GM23338 (cell line): ENCODE measurements around the gene ECPAS. TPM values are rescaled to one million over a fixed set of nuclear protein-coding genes. Genes with fewer than 3 reads are reported as not detected.

Experiments
- ATAC-seq: fragments of 200-7000 bp; cut with Tn5 transposase; 3 replicates; pipeline ENCODE4 v1.9.1; 2020
- DNase-seq: peaks from one replicate; pipeline ENCODE4 v3.0.0-alpha.2; 2015; ENCODE audit warnings: low spot score
- H2AFZ ChIP-seq: fragments of 200-600 bp; sonication (generic); 2 replicates; pipeline ENCODE4 v1.8.0; 2016; ENCODE audit warnings: antibody characterized with exemption, mild to moderate bottlenecking, moderate library complexity
- H3F3A ChIP-seq: fragments of 200-600 bp; sonication (generic); replicated peaks from 2 replicates; pipeline ENCODE4 v1.8.0; 2017; ENCODE audit warnings: antibody characterized with exemption, mixed run types, low read depth
- H3K27ac ChIP-seq: fragments of 200-600 bp; sonication (generic); 2 replicates; pipeline ENCODE4 v1.6.1; 2016; ENCODE audit warnings: low read depth
- H3K27me3 ChIP-seq: fragments of 200-600 bp; sonication (generic); 2 replicates; pipeline ENCODE4 v1.8.0; 2016; ENCODE audit warnings: mild to moderate bottlenecking, mixed run types, moderate library complexity; ENCODE audit not compliant: insufficient read depth
- H3K36me3 ChIP-seq: fragments of 200-600 bp; sonication (generic); 2 replicates; pipeline ENCODE4 v1.8.0; 2016; ENCODE audit warnings: mild to moderate bottlenecking; ENCODE audit not compliant: insufficient read depth
- H3K4me1 ChIP-seq: fragments of 200-600 bp; sonication (generic); 2 replicates; pipeline ENCODE4 v1.8.0; 2016; ENCODE audit warnings: mild to moderate bottlenecking, moderate library complexity; ENCODE audit not compliant: insufficient read depth
- H3K4me2 ChIP-seq: fragments of 200-600 bp; sonication (generic); 2 replicates; pipeline ENCODE4 v1.7.1; 2017; ENCODE audit warnings: mixed run types
- H3K4me3 ChIP-seq: fragments of 200-600 bp; sonication (generic); 2 replicates; pipeline ENCODE4 v1.6.1; 2016; ENCODE audit warnings: mixed run types
- H3K79me2 ChIP-seq: fragments of 200-600 bp; sonication (generic); replicated peaks from 2 replicates; pipeline ENCODE4 v1.8.0; 2017; ENCODE audit warnings: mild to moderate bottlenecking; ENCODE audit not compliant: insufficient read depth
- H3K9me2 ChIP-seq: fragments of 200-600 bp; sonication (generic); 2 replicates; pipeline ENCODE4 v1.8.0; 2017; ENCODE audit not compliant: insufficient read depth
- H4K20me1 ChIP-seq: fragments of 200-600 bp; sonication (generic); replicated peaks from 2 replicates; pipeline ENCODE4 v1.8.0; 2017; ENCODE audit warnings: mild to moderate bottlenecking; ENCODE audit not compliant: insufficient read depth
- H3K27ac Mint-ChIP-seq: 2 replicates; pipeline ENCODE4 v1.8.0; 2020; ENCODE audit warnings: inconsistent platforms, mild to moderate bottlenecking, moderate library complexity, mixed read lengths
- H3K27me3 Mint-ChIP-seq: 3 replicates; pipeline ENCODE4 v1.8.0; 2022; ENCODE audit warnings: low read depth, mild to moderate bottlenecking, moderate library complexity, mixed read lengths, inconsistent platforms; ENCODE audit not compliant: insufficient read depth, poor library complexity
- H3K36me3 Mint-ChIP-seq: 3 replicates; pipeline ENCODE4 v1.8.0; 2021; ENCODE audit warnings: low read depth, mild to moderate bottlenecking, inconsistent platforms, moderate library complexity, mixed read lengths
- H3K4me1 Mint-ChIP-seq: 3 replicates; pipeline ENCODE4 v1.8.0; 2020; ENCODE audit warnings: mild to moderate bottlenecking, inconsistent platforms, mixed read lengths
- H3K4me3 Mint-ChIP-seq: 3 replicates; pipeline ENCODE4 v1.8.0; 2021; ENCODE audit warnings: moderate library complexity, mild to moderate bottlenecking, inconsistent platforms, mixed read lengths
- H3K9me3 Mint-ChIP-seq: 3 replicates; pipeline ENCODE4 v1.8.0; 2020; ENCODE audit warnings: moderate library complexity, mild to moderate bottlenecking, inconsistent platforms, mixed read lengths
- CREB1 ChIP-seq: fragments of 250-450 bp; sonication (Bioruptor Pico); IDR thresholded peaks from 2 replicates; pipeline ENCODE4 v1.5.0; 2020; ENCODE audit warnings: low read depth, mild to moderate bottlenecking, moderate library complexity
- EZH2 ChIP-seq: fragments of 200-600 bp; sonication (generic); IDR thresholded peaks from one replicate; pipeline ENCODE4 v1.8.0; 2017; ENCODE audit warnings: antibody characterized with exemption, mild to moderate bottlenecking, low read depth; ENCODE audit not compliant: unreplicated experiment
- EZH2phosphoT487 ChIP-seq: fragments of 200-600 bp; sonication (generic); IDR thresholded peaks from one replicate; pipeline ENCODE4 v1.8.1; 2018; ENCODE audit warnings: antibody characterized with exemption; ENCODE audit not compliant: unreplicated experiment
- JUNB ChIP-seq: IDR thresholded peaks from one replicate; pipeline ENCODE4 v1.6.1; 2016; ENCODE audit warnings: antibody characterized with exemption; ENCODE audit not compliant: unreplicated experiment
- NANOG ChIP-seq: IDR thresholded peaks from 2 replicates; pipeline ENCODE4 v1.6.1; 2016; ENCODE audit warnings: antibody characterized with exemption, borderline replicate concordance
- POLR2AphosphoS5 ChIP-seq: IDR thresholded peaks from 2 replicates; pipeline ENCODE4 v1.6.1; 2016; ENCODE audit warnings: antibody characterized with exemption, low read depth
- STAT1 ChIP-seq: IDR thresholded peaks from one replicate; pipeline ENCODE4 v1.6.1; 2016; ENCODE audit warnings: antibody characterized with exemption; ENCODE audit not compliant: unreplicated experiment
- ZNF114 ChIP-seq: fragments of 250-450 bp; sonication (Bioruptor Pico); IDR thresholded peaks from 2 replicates; pipeline ENCODE4 v1.5.0; 2020; ENCODE audit warnings: mild to moderate bottlenecking, moderate library complexity
- ZNF331 ChIP-seq: fragments of 250-450 bp; sonication (Bioruptor Pico); IDR thresholded peaks from 2 replicates; pipeline ENCODE4 v1.5.0; 2020; ENCODE audit warnings: low read depth, mild to moderate bottlenecking, moderate library complexity
- polyA plus RNA-seq: library from polyadenylated mRNA; unstranded; fragments of >200 nt; fragmentation: Nextera tagmentation; extraction: Ambion mirVana; gene quantifications from 2 replicates; pipeline ENCODE4 v1.2.1, GENCODE V29; 2016
- total RNA-seq: library from RNA; depleted of rRNA; stranded (reverse); fragments of >200 nt; shearing (Covaris generic); gene quantifications from 2 replicates; pipeline ENCODE4 v1.2.3, GENCODE V29; 2014
- TF ChIP-seq, protein P1 (sequence below): IDR thresholded peaks from one replicate; pipeline ENCODE4 v1.6.1; 2018; ENCODE audit warnings: antibody characterized with exemption; ENCODE audit not compliant: unreplicated experiment
- TF ChIP-seq, protein P2 (sequence below): IDR thresholded peaks from 2 replicates; pipeline ENCODE4 v1.6.1; 2016; ENCODE audit warnings: antibody characterized with exemption
- TF ChIP-seq, protein P3 (sequence below), 2 experiments: fragments of 200-600 bp in 1 of 2; sonication (generic) in 1 of 2; conservative IDR thresholded peaks; 2 replicates each; pipeline versions ENCODE4 v1.5.1 to v1.6.1; 2016 to 2017; ENCODE audit warnings: antibody characterized with exemption in 2 of 2, low read depth in 2 of 2, mild to moderate bottlenecking in 2 of 2, moderate library complexity in 1 of 2

ECPAS gene
- total and polyA plus RNA-seq, 2 experiments from 2014 or later, result 51.4 to 104 TPM

DNA sequence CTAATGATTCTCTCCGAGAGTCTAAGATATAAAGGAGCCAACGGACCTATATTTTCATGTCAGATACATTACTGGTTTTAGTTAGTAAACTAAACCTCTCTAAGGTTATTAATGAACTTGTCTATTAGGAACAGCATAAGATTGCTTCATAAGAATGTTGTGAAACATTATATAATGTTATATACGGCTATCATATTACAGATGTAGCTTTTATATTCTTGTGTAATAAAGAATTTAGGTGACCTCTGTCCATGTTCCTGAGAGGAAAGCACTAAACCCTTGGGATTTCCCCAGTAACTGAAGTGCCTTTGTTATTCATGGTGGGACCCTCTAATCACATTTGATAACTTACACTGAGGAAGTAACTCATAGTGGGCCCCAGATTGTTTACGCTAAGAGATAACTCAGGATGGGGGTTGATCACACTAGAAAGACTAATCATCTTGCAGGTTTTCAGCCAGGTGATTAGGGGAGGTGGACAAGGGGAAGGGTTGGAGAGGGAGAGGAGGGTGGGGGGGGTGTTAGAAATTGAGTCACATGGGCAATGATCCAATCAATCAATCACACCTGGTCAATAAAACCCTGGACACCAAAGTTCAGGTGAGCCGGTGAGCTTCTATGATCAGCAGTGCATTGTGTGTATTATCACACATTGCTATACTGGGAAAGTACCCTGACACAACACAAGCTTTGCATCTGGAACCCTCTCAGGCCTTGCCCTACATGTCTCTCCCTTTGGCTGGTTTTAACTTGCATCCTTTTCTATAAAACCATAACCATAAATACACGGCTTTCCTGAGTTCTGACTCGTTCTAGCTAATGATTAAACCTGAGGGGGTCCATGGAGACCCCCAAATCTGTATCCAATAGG is 25.8 kb downstream of the ECPAS start (continued):
- TF ChIP-seq, protein P1, sequence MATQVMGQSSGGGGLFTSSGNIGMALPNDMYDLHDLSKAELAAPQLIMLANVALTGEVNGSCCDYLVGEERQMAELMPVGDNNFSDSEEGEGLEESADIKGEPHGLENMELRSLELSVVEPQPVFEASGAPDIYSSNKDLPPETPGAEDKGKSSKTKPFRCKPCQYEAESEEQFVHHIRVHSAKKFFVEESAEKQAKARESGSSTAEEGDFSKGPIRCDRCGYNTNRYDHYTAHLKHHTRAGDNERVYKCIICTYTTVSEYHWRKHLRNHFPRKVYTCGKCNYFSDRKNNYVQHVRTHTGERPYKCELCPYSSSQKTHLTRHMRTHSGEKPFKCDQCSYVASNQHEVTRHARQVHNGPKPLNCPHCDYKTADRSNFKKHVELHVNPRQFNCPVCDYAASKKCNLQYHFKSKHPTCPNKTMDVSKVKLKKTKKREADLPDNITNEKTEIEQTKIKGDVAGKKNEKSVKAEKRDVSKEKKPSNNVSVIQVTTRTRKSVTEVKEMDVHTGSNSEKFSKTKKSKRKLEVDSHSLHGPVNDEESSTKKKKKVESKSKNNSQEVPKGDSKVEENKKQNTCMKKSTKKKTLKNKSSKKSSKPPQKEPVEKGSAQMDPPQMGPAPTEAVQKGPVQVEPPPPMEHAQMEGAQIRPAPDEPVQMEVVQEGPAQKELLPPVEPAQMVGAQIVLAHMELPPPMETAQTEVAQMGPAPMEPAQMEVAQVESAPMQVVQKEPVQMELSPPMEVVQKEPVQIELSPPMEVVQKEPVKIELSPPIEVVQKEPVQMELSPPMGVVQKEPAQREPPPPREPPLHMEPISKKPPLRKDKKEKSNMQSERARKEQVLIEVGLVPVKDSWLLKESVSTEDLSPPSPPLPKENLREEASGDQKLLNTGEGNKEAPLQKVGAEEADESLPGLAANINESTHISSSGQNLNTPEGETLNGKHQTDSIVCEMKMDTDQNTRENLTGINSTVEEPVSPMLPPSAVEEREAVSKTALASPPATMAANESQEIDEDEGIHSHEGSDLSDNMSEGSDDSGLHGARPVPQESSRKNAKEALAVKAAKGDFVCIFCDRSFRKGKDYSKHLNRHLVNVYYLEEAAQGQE, result no peak
- TF ChIP-seq, protein P2, sequence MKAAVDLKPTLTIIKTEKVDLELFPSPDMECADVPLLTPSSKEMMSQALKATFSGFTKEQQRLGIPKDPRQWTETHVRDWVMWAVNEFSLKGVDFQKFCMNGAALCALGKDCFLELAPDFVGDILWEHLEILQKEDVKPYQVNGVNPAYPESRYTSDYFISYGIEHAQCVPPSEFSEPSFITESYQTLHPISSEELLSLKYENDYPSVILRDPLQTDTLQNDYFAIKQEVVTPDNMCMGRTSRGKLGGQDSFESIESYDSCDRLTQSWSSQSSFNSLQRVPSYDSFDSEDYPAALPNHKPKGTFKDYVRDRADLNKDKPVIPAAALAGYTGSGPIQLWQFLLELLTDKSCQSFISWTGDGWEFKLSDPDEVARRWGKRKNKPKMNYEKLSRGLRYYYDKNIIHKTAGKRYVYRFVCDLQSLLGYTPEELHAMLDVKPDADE, result no peak
- TF ChIP-seq EZH2phosphoT487, result no peak
- TF ChIP-seq NANOG, result no peak
- TF ChIP-seq JUNB, result no peak
- no peak for TF ChIP-seq ZNF114 (CRISPR knock-in tag)
- TF ChIP-seq EZH2, result no peak
- no peak for TF ChIP-seq STAT1
- TF ChIP-seq, protein P3, sequence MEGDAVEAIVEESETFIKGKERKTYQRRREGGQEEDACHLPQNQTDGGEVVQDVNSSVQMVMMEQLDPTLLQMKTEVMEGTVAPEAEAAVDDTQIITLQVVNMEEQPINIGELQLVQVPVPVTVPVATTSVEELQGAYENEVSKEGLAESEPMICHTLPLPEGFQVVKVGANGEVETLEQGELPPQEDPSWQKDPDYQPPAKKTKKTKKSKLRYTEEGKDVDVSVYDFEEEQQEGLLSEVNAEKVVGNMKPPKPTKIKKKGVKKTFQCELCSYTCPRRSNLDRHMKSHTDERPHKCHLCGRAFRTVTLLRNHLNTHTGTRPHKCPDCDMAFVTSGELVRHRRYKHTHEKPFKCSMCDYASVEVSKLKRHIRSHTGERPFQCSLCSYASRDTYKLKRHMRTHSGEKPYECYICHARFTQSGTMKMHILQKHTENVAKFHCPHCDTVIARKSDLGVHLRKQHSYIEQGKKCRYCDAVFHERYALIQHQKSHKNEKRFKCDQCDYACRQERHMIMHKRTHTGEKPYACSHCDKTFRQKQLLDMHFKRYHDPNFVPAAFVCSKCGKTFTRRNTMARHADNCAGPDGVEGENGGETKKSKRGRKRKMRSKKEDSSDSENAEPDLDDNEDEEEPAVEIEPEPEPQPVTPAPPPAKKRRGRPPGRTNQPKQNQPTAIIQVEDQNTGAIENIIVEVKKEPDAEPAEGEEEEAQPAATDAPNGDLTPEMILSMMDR (conservative IDR thresholded peaks at IDR 0.05; ENCODE audit: low read depth in 2 of 2), result no peak

DNA sequence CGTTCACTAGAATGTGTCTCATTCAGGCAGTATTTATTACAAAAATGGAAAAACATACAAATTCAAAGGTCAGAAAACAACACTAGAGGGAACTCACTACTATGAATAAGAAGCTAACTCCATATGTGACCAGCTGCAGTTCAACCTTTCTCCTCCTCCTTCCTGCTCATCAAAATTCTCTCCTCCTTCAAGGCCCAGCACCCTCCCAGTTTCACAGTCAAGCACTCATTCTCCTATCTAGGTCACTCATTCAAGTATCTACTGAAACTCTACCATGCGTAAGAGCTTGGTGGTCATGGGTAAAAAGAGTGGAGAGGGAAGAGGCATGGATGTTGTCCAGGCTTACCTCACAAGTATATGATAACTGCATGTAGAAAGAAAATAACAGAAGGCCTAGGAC is 27.7 kb downstream of the ECPAS start:
- Histone ChIP-seq H3F3A (no peaks in the 10 kb centered on the region), H3K4me2 (0 out of 2 replicates have a peak overlapping the region, but pooled peaks have one; percentile 34), H3K4me1 (peaks cover 50% of the 10 kb centered on the region), H3K9me2 (no peaks in the 10 kb centered on the region), H3K36me3 (no peaks in the 10 kb centered on the region), H4K20me1 (peaks cover 23% of the 10 kb centered on the region), H3K4me3 (no peak overlapping the region), H3K79me2 (peaks cover 100% of the 10 kb centered on the region), H3K27me3 (no peaks in the 10 kb centered on the region), H2AFZ (no peak overlapping the region), H3K27ac (peak overlapping the region; percentile 70; the same call in 1 of the 2 replicates)
- Mint-ChIP-seq H3K4me3 (no peak overlapping the region), H3K36me3 (peaks cover 7% of the 10 kb centered on the region; the same call in 2 of the 3 replicates), H3K27ac (0 out of 2 replicates have a peak overlapping the region, but pooled peaks have one; percentile 4), H3K9me3 (peaks cover 9% of the 10 kb centered on the region), H3K27me3 (no peaks in the 10 kb centered on the region), H3K4me1 (peaks cover 64% of the 10 kb centered on the region)
- ATAC-seq, result peak; percentile 37; the same call in 2 of the 3 replicates
- DNase-seq, result no peak
- TF ChIP-seq NANOG (no peak), CREB1 (CRISPR knock-in tag) (no peak), ZNF331 (CRISPR knock-in tag) (no peak), JUNB (no peak), EZH2 (no peak), EZH2phosphoT487 (no peak), POLR2AphosphoS5 (no peak), STAT1 (no peak), ZNF114 (CRISPR knock-in tag) (no peak)
- TF ChIP-seq, protein P2, result no peak
- TF ChIP-seq, protein P3 (conservative IDR thresholded peaks at IDR 0.05; ENCODE audit: low read depth in 2 of 2), result no peak
